H9 (cell line): Measurements from ENCODE around the gene SLC35F2. TPM values are rescaled to one million over a fixed set of nuclear protein-coding genes. Genes with fewer than 3 reads are reported as not detected.
A peak's percentile ranks its signal among the peaks of the same experiment; 100 is the strongest.

Experiments
- DNase-seq: peaks from one replicate; pipeline ENCODE4 v3.0.0-alpha.2; 2017
- H2AFZ ChIP-seq: one replicate; pipeline ENCODE4 v1.6.1; 2013; ENCODE audit warnings: mild to moderate bottlenecking, low read length, control low read depth, moderate library complexity
- H2AK5ac ChIP-seq: 2 replicates; pipeline ENCODE4 v1.6.1; 2013; ENCODE audit warnings: low read length, control low read depth, mixed read lengths; ENCODE audit not compliant: insufficient read length
- H2BK120ac ChIP-seq: one replicate; pipeline ENCODE4 v1.6.1; 2013; ENCODE audit warnings: low read depth, mild to moderate bottlenecking, low read length, control low read depth, inconsistent platforms; ENCODE audit not compliant: poor library complexity, severe bottlenecking
- H2BK12ac ChIP-seq: 2 replicates; pipeline ENCODE4 v1.6.1; 2013; ENCODE audit warnings: low read length, control low read depth, mixed read lengths, low read depth; ENCODE audit not compliant: insufficient read length
- H2BK15ac ChIP-seq: 2 replicates; pipeline ENCODE4 v1.6.1; 2013; ENCODE audit warnings: low read depth, low read length, control low read depth
- H2BK20ac ChIP-seq: one replicate; pipeline ENCODE4 v1.6.1; 2013; ENCODE audit warnings: low read depth, mild to moderate bottlenecking, low read length, control low read depth, inconsistent platforms; ENCODE audit not compliant: poor library complexity, severe bottlenecking
- H2BK5ac ChIP-seq: 2 replicates; pipeline ENCODE4 v1.6.1; 2013; ENCODE audit warnings: low read length, control low read depth, mixed read lengths; ENCODE audit not compliant: insufficient read length
- H3K14ac ChIP-seq: 2 replicates; pipeline ENCODE4 v1.6.1; 2013; ENCODE audit warnings: low read length, control low read depth; ENCODE audit not compliant: insufficient read depth
- H3K18ac ChIP-seq: 2 replicates; pipeline ENCODE4 v1.6.1; 2013; ENCODE audit warnings: low read depth, mild to moderate bottlenecking, mixed read lengths, low read length, control low read depth; ENCODE audit not compliant: insufficient read length
- H3K23ac ChIP-seq: 2 replicates; pipeline ENCODE4 v1.6.1; 2013; ENCODE audit warnings: low read length, control low read depth, mixed read lengths, low read depth; ENCODE audit not compliant: insufficient read length
- H3K23me2 ChIP-seq: 2 replicates; pipeline ENCODE4 v1.6.1; 2013; ENCODE audit warnings: low read depth, mild to moderate bottlenecking, mixed read lengths, low read length, control low read depth; ENCODE audit not compliant: insufficient read length, poor library complexity, severe bottlenecking
- H3K27ac ChIP-seq: 2 replicates; pipeline ENCODE4 v1.5.1; 2013; ENCODE audit warnings: low read length, control low read depth, mixed read lengths, low read depth; ENCODE audit not compliant: insufficient read length
- H3K27me3 ChIP-seq: 2 replicates; pipeline ENCODE4 v1.6.1; 2013; ENCODE audit warnings: low read length, control low read depth, inconsistent platforms; ENCODE audit not compliant: insufficient read depth
- H3K4ac ChIP-seq: 2 replicates; pipeline ENCODE4 v1.6.1; 2013; ENCODE audit warnings: low read depth, mild to moderate bottlenecking, control low read depth, inconsistent platforms, low read length, moderate library complexity
- H3K4me1 ChIP-seq: 2 replicates; pipeline ENCODE4 v1.6.1; 2013; ENCODE audit warnings: low read length, control low read depth, inconsistent platforms; ENCODE audit not compliant: insufficient read depth
- H3K4me2 ChIP-seq: 2 replicates; pipeline ENCODE4 v1.6.1; 2013; ENCODE audit warnings: low read length, control low read depth, mixed read lengths; ENCODE audit not compliant: insufficient read length, insufficient read depth
- H3K56ac ChIP-seq: 2 replicates; pipeline ENCODE4 v1.6.1; 2013; ENCODE audit warnings: low read depth, mild to moderate bottlenecking, mixed read lengths, low read length, control low read depth; ENCODE audit not compliant: insufficient read length
- H3K79me1 ChIP-seq: 2 replicates; pipeline ENCODE4 v1.6.1; 2013; ENCODE audit warnings: low read depth, mild to moderate bottlenecking, moderate library complexity, low read length, control low read depth, inconsistent platforms; ENCODE audit not compliant: insufficient read depth, poor library complexity, severe bottlenecking
- H3K79me2 ChIP-seq: 2 replicates; pipeline ENCODE4 v1.6.1; 2013; ENCODE audit warnings: low read length, control low read depth, inconsistent platforms; ENCODE audit not compliant: insufficient read depth
- H3K9ac ChIP-seq: 2 replicates; pipeline ENCODE4 v1.6.1; 2013; ENCODE audit warnings: low read length, control low read depth, mixed read lengths; ENCODE audit not compliant: insufficient read length; ENCODE audit errors: extremely low read depth
- H3K9me3 ChIP-seq: one replicate; pipeline ENCODE4 v1.6.1; 2013; ENCODE audit warnings: low read depth, low read length, inconsistent platforms; ENCODE audit not compliant: control insufficient read depth
- H3T11ph ChIP-seq: one replicate; pipeline ENCODE4 v1.6.1; 2013; ENCODE audit warnings: mild to moderate bottlenecking, low read length, control low read depth, inconsistent platforms
- H4K20me1 ChIP-seq: one replicate; pipeline ENCODE4 v1.6.1; 2013; ENCODE audit not compliant: control insufficient read depth, insufficient read length, insufficient read depth
- H4K5ac ChIP-seq: 2 replicates; pipeline ENCODE4 v1.6.1; 2013; ENCODE audit warnings: low read depth, mild to moderate bottlenecking, mixed read lengths, low read length, control low read depth; ENCODE audit not compliant: insufficient read length
- H4K8ac ChIP-seq: replicated peaks from 2 replicates; pipeline ENCODE4 v1.6.1; 2013; ENCODE audit warnings: low read length, control low read depth, mixed read lengths, low read depth; ENCODE audit not compliant: insufficient read length
- H4K91ac ChIP-seq: 2 replicates; pipeline ENCODE4 v1.6.1; 2013; ENCODE audit warnings: low read depth, mild to moderate bottlenecking, moderate library complexity, mixed read lengths, low read length, control low read depth; ENCODE audit not compliant: insufficient read length
- H3K27ac Mint-ChIP-seq, 3 experiments: 2 replicates in 2 of 3; 3 replicates in 1 of 3; pipeline ENCODE4 v1.8.0; 2020 to 2021; ENCODE audit warnings: mixed read lengths in 3 of 3, mild to moderate bottlenecking in 1 of 3, moderate library complexity in 1 of 3
- H3K27me3 Mint-ChIP-seq: 2 replicates; pipeline ENCODE4 v1.8.0; 2021; ENCODE audit warnings: low read depth, mild to moderate bottlenecking, moderate library complexity, mixed read lengths
- H3K36me3 Mint-ChIP-seq, 3 experiments: 2 replicates in 2 of 3; 3 replicates in 1 of 3; pipeline ENCODE4 v1.8.0; 2020 to 2021; ENCODE audit warnings: low read depth in 3 of 3, mixed read lengths in 3 of 3; ENCODE audit not compliant: insufficient read depth in 1 of 3
- H3K4me1 Mint-ChIP-seq, 2 experiments: 2 replicates each; pipeline ENCODE4 v1.8.0; 2020; ENCODE audit warnings: mixed read lengths in 2 of 2
- H3K4me3 Mint-ChIP-seq, 2 experiments: 2 replicates in 1 of 2; 3 replicates in 1 of 2; pipeline ENCODE4 v1.8.0; 2020 to 2021; ENCODE audit warnings: mild to moderate bottlenecking in 2 of 2, mixed read lengths in 2 of 2, moderate library complexity in 1 of 2
- H3K9me3 Mint-ChIP-seq, 2 experiments: 2 replicates in 1 of 2; 3 replicates in 1 of 2; pipeline ENCODE4 v1.8.0; 2020; ENCODE audit warnings: mild to moderate bottlenecking in 2 of 2, mixed read lengths in 2 of 2, moderate library complexity in 1 of 2
- CTCF ChIP-seq: fragments of 200-600 bp; sonication (generic); conservative IDR thresholded peaks from 3 replicates; pipeline ENCODE4 v1.8.0; 2021; ENCODE audit warnings: antibody characterized with exemption, mild to moderate bottlenecking
- WGBS: extraction: QIAGEN DNeasy Blood & Tissue Kit; methylation state at CpG from one replicate; pipeline ENCODE4 v1.1.7; 2013; ENCODE audit warnings: missing lambda C conversion rate, low lambda C conversion rate, mixed read lengths; ENCODE audit not compliant: insufficient read length; ENCODE audit errors: extremely low coverage; 5-methylcytosine and 5-hydroxymethylcytosine counted together
- total RNA-seq: library from RNA; stranded (reverse); gene quantifications from 2 replicates; pipeline ENCODE4 v1.2.1, GENCODE V29; 2021

SLC35F2 gene
- total RNA-seq, 1 experiment from 2014 or later: 24.0 TPM

GRCh38 chr11:107898270-107898669 lies 39.7 kb upstream of the SLC35F2 start:
- Histone ChIP-seq H2BK120ac (no peak overlapping the region), H3K79me1 (no peaks in the 10 kb centered on the region), H3K4me2 (no peak overlapping the region), H2BK5ac (no peak overlapping the region), H3K79me2 (no peaks in the 10 kb centered on the region), H2BK15ac (no peak overlapping the region), H3K23me2 (no peaks in the 10 kb centered on the region), H4K8ac (no peak overlapping the region), H3K18ac (no peak overlapping the region), H3K9me3 (no peaks in the 10 kb centered on the region), H3K9ac (no peak overlapping the region), H2BK20ac (no peak overlapping the region), H3K23ac (no peak overlapping the region), H2AFZ (no peak overlapping the region), H2BK12ac (no peak overlapping the region), H4K20me1 (no peaks in the 10 kb centered on the region), H3K27ac (no peak overlapping the region), H3K4ac (no peak overlapping the region), H3K4me1 (no peaks in the 10 kb centered on the region), H3K14ac (no peak overlapping the region), H2AK5ac (no peak overlapping the region), H3K27me3 (no peaks in the 10 kb centered on the region), H4K5ac (no peak overlapping the region), H3K56ac (no peak overlapping the region), H3T11ph (no peak overlapping the region), H4K91ac (no peak overlapping the region)
- H3K27me3 Mint-ChIP-seq: peaks cover 2% of the 10 kb centered on the region; the same call in 1 of the 2 replicates
- no peak overlapping the region for H3K4me3 Mint-ChIP-seq
- DNase-seq: no peak
- WGBS: no CpG with 5 or more reads among the region's 1 CpG
- H3K36me3 Mint-ChIP-seq: no peaks in the 10 kb centered on the region
- H3K4me1 Mint-ChIP-seq: no peaks in the 10 kb centered on the region
- no peak overlapping the region for H3K27ac Mint-ChIP-seq
- peak; percentile 58 for TF ChIP-seq CTCF
- no peaks in the 10 kb centered on the region for H3K9me3 Mint-ChIP-seq
